ENCODE measurements around the gene CCDC141.

- TF ChIP-seq CTCF (IDR thresholded peaks at IDR 0.05; ENCODE audit: borderline replicate concordance, extremely low read depth, low read length, poor library complexity, severe bottlenecking) = no peak
- no peak for TF ChIP-seq EZH2 (IDR thresholded peaks at IDR 0.05; ENCODE audit: borderline replicate concordance, low read depth, low read length, severe bottlenecking)
Measured at GRCh38 chr2:178998539-178998938, 51.4 kb downstream of the CCDC141 start.
